ENCODE data around the gene CCL11. TPM values are rescaled to one million over a fixed set of nuclear protein-coding genes. Genes with fewer than 3 reads are reported as not detected.

Gene CCL11
- total RNA-seq, 4 donors from 2014 or later, result not detected

DNA sequence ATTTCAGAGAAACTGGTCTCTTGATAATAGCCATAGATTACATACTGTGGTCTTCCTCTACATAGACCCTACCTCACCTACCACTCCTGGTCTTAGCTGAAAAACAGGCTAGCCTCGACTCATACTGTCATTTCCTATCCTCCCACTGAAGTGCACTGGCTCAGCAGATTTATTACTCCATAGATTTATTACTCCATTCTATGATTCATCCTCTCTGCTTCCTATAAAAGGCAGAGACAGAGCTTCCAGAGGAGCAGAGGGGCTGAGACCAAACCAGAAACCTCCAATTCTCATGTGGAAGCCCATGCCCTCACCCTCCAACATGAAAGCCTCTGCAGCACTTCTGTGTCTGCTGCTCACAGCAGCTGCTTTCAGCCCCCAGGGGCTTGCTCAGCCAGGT is 15.6 kb upstream of the CCL11 start, which contains the start of gene CCL7:
Gene CCL7 (plus strand): TSS at position 253 of the 400 bp plus-strand sequence. CDS start 70 bp downstream, at position 323.
- Histone ChIP-seq H3K27ac (no peak within 1 kb of the TSS), H3K27me3 (peaks cover 4% of the 10 kb centered on the region), H3K9me3 (no peaks in the 10 kb centered on the region), H3K36me3 (no peaks in the 10 kb centered on the region), H3K4me1 (no peaks in the 10 kb centered on the region), H3K4me3 (no peak within 1 kb of the TSS)
- no peak for TF ChIP-seq POLR2A (IDR thresholded peaks at IDR 0.05)
- no peak for TF ChIP-seq POLR2AphosphoS5 (IDR thresholded peaks at IDR 0.05)
- 27% methylated on average over 1 of the region's 1 CpG for WGBS
- no peak for DNase-seq (ENCODE audit: low spot score in 2 of 2)

DNA sequence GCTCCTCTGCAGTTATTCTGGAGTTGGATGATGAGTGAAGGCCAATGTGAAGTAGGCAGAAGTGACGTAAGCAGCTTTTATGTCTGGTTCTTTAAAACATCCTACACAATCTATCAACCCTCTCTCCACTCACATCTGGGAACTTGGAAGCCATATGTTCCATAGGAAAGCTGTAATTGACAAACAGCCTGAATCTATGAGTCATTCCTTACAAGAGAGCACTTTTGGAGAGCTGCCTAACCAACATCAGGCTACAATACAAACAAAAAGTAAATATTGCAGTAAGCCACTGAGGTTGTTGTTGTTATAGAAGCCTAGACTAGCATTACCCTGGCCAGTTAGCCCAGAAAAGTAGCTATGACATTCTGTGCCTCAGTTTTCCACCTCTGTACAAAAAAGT is 9.7 kb upstream of the CCL11 start:
- WGBS, result 0% methylated on average over 1 of the region's 1 CpG
- no peak overlapping the region for H3K27ac ChIP-seq
- no peak for TF ChIP-seq EP300 (IDR thresholded peaks at IDR 0.05)
- no peak for TF ChIP-seq POLR2A (IDR thresholded peaks at IDR 0.05)
- TF ChIP-seq, protein P1, sequence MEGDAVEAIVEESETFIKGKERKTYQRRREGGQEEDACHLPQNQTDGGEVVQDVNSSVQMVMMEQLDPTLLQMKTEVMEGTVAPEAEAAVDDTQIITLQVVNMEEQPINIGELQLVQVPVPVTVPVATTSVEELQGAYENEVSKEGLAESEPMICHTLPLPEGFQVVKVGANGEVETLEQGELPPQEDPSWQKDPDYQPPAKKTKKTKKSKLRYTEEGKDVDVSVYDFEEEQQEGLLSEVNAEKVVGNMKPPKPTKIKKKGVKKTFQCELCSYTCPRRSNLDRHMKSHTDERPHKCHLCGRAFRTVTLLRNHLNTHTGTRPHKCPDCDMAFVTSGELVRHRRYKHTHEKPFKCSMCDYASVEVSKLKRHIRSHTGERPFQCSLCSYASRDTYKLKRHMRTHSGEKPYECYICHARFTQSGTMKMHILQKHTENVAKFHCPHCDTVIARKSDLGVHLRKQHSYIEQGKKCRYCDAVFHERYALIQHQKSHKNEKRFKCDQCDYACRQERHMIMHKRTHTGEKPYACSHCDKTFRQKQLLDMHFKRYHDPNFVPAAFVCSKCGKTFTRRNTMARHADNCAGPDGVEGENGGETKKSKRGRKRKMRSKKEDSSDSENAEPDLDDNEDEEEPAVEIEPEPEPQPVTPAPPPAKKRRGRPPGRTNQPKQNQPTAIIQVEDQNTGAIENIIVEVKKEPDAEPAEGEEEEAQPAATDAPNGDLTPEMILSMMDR (IDR thresholded peaks at IDR 0.05), result no peak
- TF ChIP-seq POLR2AphosphoS5 (IDR thresholded peaks at IDR 0.05), result no peak
- H3K4me3 ChIP-seq, result no peak overlapping the region
- no peaks in the 10 kb centered on the region for H3K9me3 ChIP-seq
- H3K4me1 ChIP-seq, result no peaks in the 10 kb centered on the region
- peaks cover 4% of the 10 kb centered on the region for H3K27me3 ChIP-seq
- H3K36me3 ChIP-seq, result no peaks in the 10 kb centered on the region
- DNase-seq (ENCODE audit: low spot score in 2 of 2), result no peak

DNA sequence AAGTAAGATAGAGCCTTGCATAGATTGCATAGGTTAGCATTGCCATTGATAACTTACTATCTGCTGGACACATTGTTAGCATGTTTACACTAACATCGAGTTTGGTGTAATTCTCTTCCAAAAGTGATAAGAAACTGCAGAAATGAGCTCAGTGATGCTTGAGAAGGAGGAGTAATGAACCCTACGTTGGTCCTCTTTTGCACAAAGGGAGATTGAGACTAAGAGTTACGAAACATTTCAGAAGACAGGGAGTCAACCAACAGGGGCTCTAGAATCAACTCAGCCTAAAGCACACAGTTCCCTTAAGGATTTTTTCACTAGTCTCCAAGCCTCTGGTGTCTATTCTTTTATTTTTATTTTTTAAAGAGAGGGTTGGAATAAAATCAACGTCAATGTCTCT is 8.7 kb upstream of the CCL11 start:
- Histone ChIP-seq H3K27me3 (peaks cover 4% of the 10 kb centered on the region), H3K9me3 (no peaks in the 10 kb centered on the region), H3K4me1 (no peaks in the 10 kb centered on the region), H3K4me3 (no peak overlapping the region), H3K36me3 (no peaks in the 10 kb centered on the region), H3K27ac (no peak overlapping the region)
- no peak for DNase-seq (ENCODE audit: low spot score in 2 of 2)
- TF ChIP-seq, protein P1 (IDR thresholded peaks at IDR 0.05), result no peak
- 72% methylated on average over 4 of the region's 4 CpGs for WGBS

DNA sequence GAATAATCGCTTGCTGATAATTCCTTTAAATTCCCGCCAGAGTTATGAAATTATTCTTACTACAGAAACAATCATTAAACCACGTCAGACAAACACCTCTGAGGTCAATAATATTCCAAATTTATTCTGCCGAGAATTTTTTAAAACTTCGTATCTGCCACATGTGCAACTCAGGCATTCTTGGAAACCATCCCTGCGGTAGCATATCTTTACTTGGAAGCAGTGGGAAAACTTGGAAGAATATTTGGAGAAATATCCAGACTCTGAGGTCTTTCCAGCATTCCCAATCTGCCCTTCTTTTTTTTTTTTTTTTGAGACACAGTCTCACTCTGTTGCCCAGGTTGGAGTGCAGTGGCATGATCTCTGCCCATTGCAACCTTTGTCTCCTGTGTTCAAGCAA is 2.0 kb upstream of the CCL11 start:
- TF ChIP-seq POLR2A (IDR thresholded peaks at IDR 0.05), result no peak
- TF ChIP-seq, protein P1 (IDR thresholded peaks at IDR 0.05), result no peak
- no peak for TF ChIP-seq EP300 (IDR thresholded peaks at IDR 0.05)
- no peak for TF ChIP-seq POLR2AphosphoS5 (IDR thresholded peaks at IDR 0.05)
- 71% methylated on average over 6 of the region's 6 CpGs for WGBS
- no peaks in the 10 kb centered on the region for H3K9me3 ChIP-seq
- DNase-seq (ENCODE audit: low spot score in 2 of 2), result no peak
- H3K27ac ChIP-seq, result no peak overlapping the region
- H3K4me1 ChIP-seq, result no peaks in the 10 kb centered on the region
- H3K27me3 ChIP-seq, result peaks cover 3% of the 10 kb centered on the region
- no peak overlapping the region for H3K4me3 ChIP-seq
- no peaks in the 10 kb centered on the region for H3K36me3 ChIP-seq

DNA sequence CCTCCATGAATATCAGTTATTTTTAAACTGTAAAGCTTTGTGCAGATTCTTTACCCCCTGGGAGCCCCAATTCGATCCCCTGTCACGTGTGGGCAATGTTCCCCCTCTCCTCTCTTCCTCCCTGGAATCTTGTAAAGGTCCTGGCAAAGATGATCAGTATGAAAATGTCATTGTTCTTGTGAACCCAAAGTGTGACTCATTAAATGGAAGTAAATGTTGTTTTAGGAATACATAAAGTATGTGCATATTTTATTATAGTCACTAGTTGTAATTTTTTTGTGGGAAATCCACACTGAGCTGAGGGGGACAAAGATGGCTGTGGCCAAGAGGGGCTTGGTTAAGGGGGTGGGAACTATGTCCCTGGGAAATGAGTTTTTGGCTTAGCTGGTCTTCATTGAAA is 2.3 kb downstream of the CCL11 start:
- WGBS, result 43% methylated on average over 2 of the region's 2 CpGs
- TF ChIP-seq EP300 (IDR thresholded peaks at IDR 0.05) (no peak), POLR2A (IDR thresholded peaks at IDR 0.05) (no peak), POLR2AphosphoS5 (IDR thresholded peaks at IDR 0.05) (no peak)
- TF ChIP-seq, protein P1 (IDR thresholded peaks at IDR 0.05), result no peak

DNA sequence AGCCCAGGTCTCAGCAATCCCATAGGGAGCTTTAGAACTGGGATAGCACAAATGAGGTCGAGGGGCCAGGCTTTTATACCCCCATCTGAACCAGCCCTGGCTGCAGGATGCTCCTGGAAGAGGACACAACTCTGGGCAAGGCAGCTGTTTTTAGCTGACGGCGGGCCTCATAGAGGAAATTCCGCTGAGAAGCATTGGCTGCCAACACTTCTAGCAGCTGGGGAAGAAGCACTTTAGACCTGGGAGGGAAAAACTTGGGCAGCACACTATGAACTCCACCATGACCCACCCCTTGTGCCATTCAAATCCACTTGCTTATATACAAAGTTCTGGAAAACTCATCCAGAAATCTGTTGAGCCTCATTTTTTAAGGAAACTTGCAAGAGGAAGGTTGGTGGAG is 5.0 kb downstream of the CCL11 start:
- no peak overlapping the region for H3K27ac ChIP-seq
- H3K9me3 ChIP-seq, result no peaks in the 10 kb centered on the region
- TF ChIP-seq, protein P1 (IDR thresholded peaks at IDR 0.05), result no peak
- TF ChIP-seq POLR2AphosphoS5 (IDR thresholded peaks at IDR 0.05) (no peak), EP300 (IDR thresholded peaks at IDR 0.05) (no peak), POLR2A (IDR thresholded peaks at IDR 0.05) (no peak)
- no peaks in the 10 kb centered on the region for H3K36me3 ChIP-seq
- WGBS, result 65% methylated on average over 4 of the region's 4 CpGs
- no peaks in the 10 kb centered on the region for H3K4me1 ChIP-seq
- no peak for DNase-seq (ENCODE audit: low spot score in 2 of 2)
- H3K4me3 ChIP-seq, result no peak overlapping the region
- H3K27me3 ChIP-seq, result peaks cover 10% of the 10 kb centered on the region

More for the DNA sequence above, 2.3 kb downstream of the CCL11 start:
- H3K27me3 ChIP-seq, result peaks cover 10% of the 10 kb centered on the region
- DNase-seq (ENCODE audit: low spot score in 2 of 2), result no peak
- H3K27ac ChIP-seq, result no peak overlapping the region
- H3K9me3 ChIP-seq, result no peaks in the 10 kb centered on the region
- H3K4me1 ChIP-seq, result no peaks in the 10 kb centered on the region
- H3K4me3 ChIP-seq, result no peak overlapping the region
- no peaks in the 10 kb centered on the region for H3K36me3 ChIP-seq
